Astrocyte (in vitro differentiated cells and primary cell): ENCODE measurements around the gene SLC16A6.

Source experiments
- CTCF ChIP-seq: IDR thresholded peaks from 2 replicates; pipeline ENCODE4 v1.5.1; 2011; ENCODE audit warnings: low read depth, mild to moderate bottlenecking, inconsistent platforms, low read length, moderate library complexity; ENCODE audit not compliant: insufficient read depth
- EZH2 ChIP-seq: IDR thresholded peaks from 2 replicates; pipeline ENCODE4 v1.6.1; 2012; ENCODE audit warnings: mild to moderate bottlenecking, low read length, inconsistent platforms; ENCODE audit not compliant: insufficient read depth

GRCh38 chr17:68329331-68329730 is 38.4 kb upstream of the SLC16A6 start:
- TF ChIP-seq EZH2 = no peak
- TF ChIP-seq CTCF = no peak
